HG03565 (cell line): ENCODE measurements around the gene UBALD2.
"Not testable (repeated sequence)": the region's sequence is repeated elsewhere in the genome, so short reads cannot be mapped to it uniquely, and the experiment has no call there.

ENCODE experiments used
- ATAC-seq: cut with Tn5 transposase; IDR thresholded peaks from one replicate; pipeline ENCODE4 v1.9.1; 2021; ENCODE audit warnings: mild to moderate bottlenecking, moderate library complexity; ENCODE audit not compliant: unreplicated experiment

The UBALD2 gene

GRCh38 chr17:76265624-76266243, 586 bp downstream of the UBALD2 start:
- ATAC-seq, result no peak

- ATAC-seq, result no peak
Measured at GRCh38 chr17:76266244-76266938, 1.2 kb downstream of the UBALD2 start.

- ATAC-seq, result no peak
Measured at GRCh38 chr17:76267051-76267576, 2.0 kb downstream of the UBALD2 start.

GRCh38 chr17:76267581-76268001, 2.4 kb downstream of the UBALD2 start:
- ATAC-seq, result not testable (repeated sequence)

- ATAC-seq, result no peak
Measured at GRCh38 chr17:76268015-76268749, 3.0 kb downstream of the UBALD2 start.

- no peak for ATAC-seq
Measured at GRCh38 chr17:76268991-76269981, 4.1 kb downstream of the UBALD2 start.

GRCh38 chr17:76270127-76270592, 5.0 kb downstream of the UBALD2 start:
- ATAC-seq, result no peak

GRCh38 chr17:76270770-76271668, 5.9 kb downstream of the UBALD2 start:
- no peak for ATAC-seq

- no peak for ATAC-seq
Measured at GRCh38 chr17:76271669-76272540, 6.8 kb downstream of the UBALD2 start.

- no peak for ATAC-seq
Measured at GRCh38 chr17:76272541-76273444, 7.6 kb downstream of the UBALD2 start.

- ATAC-seq, result no peak
Measured at GRCh38 chr17:76273445-76274111, 8.4 kb downstream of the UBALD2 start.

- ATAC-seq, result no peak
Measured at GRCh38 chr17:76274112-76274956, 9.2 kb downstream of the UBALD2 start.

GRCh38 chr17:76275382-76276068, 10.4 kb downstream of the UBALD2 start:
- ATAC-seq, result no peak

GRCh38 chr17:76276069-76276431, 10.9 kb downstream of the UBALD2 start:
- no peak for ATAC-seq
